AG10803 (cell line): ENCODE measurements around the gene FAM81A.

Experiments
- DNase-seq: peaks from one replicate; pipeline ENCODE4 v3.0.0; 2010; ENCODE audit warnings: low read depth
- H3K4me3 ChIP-seq: 2 replicates; pipeline ENCODE4 v1.5.1; 2011; ENCODE audit warnings: mild to moderate bottlenecking, low read length, control low read depth
- CTCF ChIP-seq: conservative IDR thresholded peaks from 2 replicates; pipeline ENCODE4 v1.5.1; 2011; ENCODE audit warnings: mild to moderate bottlenecking, low read length, control low read depth, inconsistent platforms

FAM81A gene

GRCh38 chr15:59562448-59563186, 124.6 kb downstream of the FAM81A start:
- H3K4me3 ChIP-seq = no peak overlapping the region
- TF ChIP-seq CTCF = no peak; the same call in 1 of the 2 replicates
- no peak for DNase-seq

GRCh38 chr15:59565299-59565698, 127.3 kb downstream of the FAM81A start:
- TF ChIP-seq CTCF = no peak
- no peak overlapping the region for H3K4me3 ChIP-seq
- DNase-seq = no peak

- no peak for TF ChIP-seq CTCF
- no peak overlapping the region for H3K4me3 ChIP-seq
- no peak for DNase-seq
These were observed 129.3 kb downstream of the FAM81A start for GRCh38 chr15:59567324-59567723.

- DNase-seq = no peak
- TF ChIP-seq CTCF = no peak
- no peak overlapping the region for H3K4me3 ChIP-seq
These were observed 131.5 kb downstream of the FAM81A start for GRCh38 chr15:59569477-59569876.

- no peak for TF ChIP-seq CTCF
- peak; percentile 5 for DNase-seq
- no peak overlapping the region for H3K4me3 ChIP-seq
These were observed 132.3 kb downstream of the FAM81A start for GRCh38 chr15:59570315-59570714.

- no peak for TF ChIP-seq CTCF
- DNase-seq = no peak
- no peak overlapping the region for H3K4me3 ChIP-seq
These were observed 133.6 kb downstream of the FAM81A start for GRCh38 chr15:59571606-59572005.
